GM23338 (cell line): Measurements from ENCODE around the gene RPL10.

Source experiments
- CREB1 ChIP-seq: fragments of 250-450 bp; sonication (Bioruptor Pico); IDR thresholded peaks from 2 replicates; pipeline ENCODE4 v1.5.0; 2020; ENCODE audit warnings: low read depth, mild to moderate bottlenecking, moderate library complexity
- CTCF ChIP-seq, 2 experiments: fragments of 200-600 bp in 1 of 2; sonication (generic) in 1 of 2; conservative IDR thresholded peaks; 2 replicates each; pipeline versions ENCODE4 v1.5.1 to v1.6.1; 2016 to 2017; ENCODE audit warnings: antibody characterized with exemption in 2 of 2, low read depth in 2 of 2, mild to moderate bottlenecking in 2 of 2, moderate library complexity in 1 of 2
- EZH2 ChIP-seq: fragments of 200-600 bp; sonication (generic); IDR thresholded peaks from one replicate; pipeline ENCODE4 v1.8.0; 2017; ENCODE audit warnings: antibody characterized with exemption, mild to moderate bottlenecking, low read depth; ENCODE audit not compliant: unreplicated experiment
- EZH2phosphoT487 ChIP-seq: fragments of 200-600 bp; sonication (generic); IDR thresholded peaks from one replicate; pipeline ENCODE4 v1.8.1; 2018; ENCODE audit warnings: antibody characterized with exemption; ENCODE audit not compliant: unreplicated experiment
- JUNB ChIP-seq: IDR thresholded peaks from one replicate; pipeline ENCODE4 v1.6.1; 2016; ENCODE audit warnings: antibody characterized with exemption; ENCODE audit not compliant: unreplicated experiment
- NANOG ChIP-seq: IDR thresholded peaks from 2 replicates; pipeline ENCODE4 v1.6.1; 2016; ENCODE audit warnings: antibody characterized with exemption, borderline replicate concordance
- POLR2AphosphoS5 ChIP-seq: IDR thresholded peaks from 2 replicates; pipeline ENCODE4 v1.6.1; 2016; ENCODE audit warnings: antibody characterized with exemption, low read depth
- ZNF114 ChIP-seq: fragments of 250-450 bp; sonication (Bioruptor Pico); IDR thresholded peaks from 2 replicates; pipeline ENCODE4 v1.5.0; 2020; ENCODE audit warnings: mild to moderate bottlenecking, moderate library complexity
- TF ChIP-seq, protein P1 (sequence below): IDR thresholded peaks from one replicate; pipeline ENCODE4 v1.6.1; 2018; ENCODE audit warnings: antibody characterized with exemption; ENCODE audit not compliant: unreplicated experiment

DNA sequence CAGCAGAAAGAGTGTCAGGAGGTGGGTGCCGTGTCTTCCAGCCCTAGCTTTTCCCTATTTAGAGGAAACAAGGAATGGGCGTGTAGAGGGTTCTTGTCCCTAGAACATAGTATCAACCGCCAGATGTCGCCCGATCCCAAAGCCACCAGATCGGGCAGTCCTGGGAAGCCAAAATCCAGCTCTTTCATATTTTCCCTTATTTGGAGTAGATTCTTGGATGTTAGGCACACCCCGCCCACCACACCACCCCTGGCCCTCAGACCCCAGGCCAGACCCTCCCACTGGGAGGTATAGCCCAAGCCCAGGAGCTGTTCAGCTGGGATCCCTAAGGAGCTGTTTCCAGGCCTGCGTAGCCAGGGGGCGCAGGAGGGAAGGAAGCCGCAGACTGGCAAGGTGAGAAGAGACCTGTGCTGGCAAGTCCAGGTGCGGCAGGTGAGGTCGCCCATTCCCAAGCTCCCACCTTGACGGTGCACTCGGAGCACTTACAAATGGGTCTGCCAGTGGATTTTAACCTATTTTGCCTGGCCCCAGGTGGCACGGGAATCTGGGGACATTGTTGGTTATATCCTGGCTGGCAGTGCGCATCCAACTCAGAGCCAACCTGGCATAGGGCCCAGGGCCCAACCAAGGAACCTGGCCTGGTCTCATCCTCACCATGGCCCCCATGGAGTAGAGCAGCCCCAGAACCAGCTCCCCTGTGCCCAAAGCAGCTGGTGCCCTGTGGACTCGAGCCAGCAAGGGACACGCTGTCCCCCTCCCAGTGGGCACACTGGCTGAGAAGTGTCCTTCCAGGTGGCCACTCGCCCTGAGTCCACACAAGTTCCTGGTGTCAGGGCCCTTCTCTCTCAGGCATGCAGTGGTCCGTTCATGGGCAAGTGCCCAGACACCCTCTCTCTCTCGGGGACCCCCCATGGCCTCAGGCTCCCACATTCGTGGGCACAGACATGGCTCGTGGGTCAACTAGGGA is 24.6 kb upstream of the RPL10 start:
- TF ChIP-seq POLR2AphosphoS5, result no peak
- TF ChIP-seq CTCF (conservative IDR thresholded peaks at IDR 0.05; ENCODE audit: low read depth in 2 of 2), result peak; percentile 69 to 78
- TF ChIP-seq, protein P1, sequence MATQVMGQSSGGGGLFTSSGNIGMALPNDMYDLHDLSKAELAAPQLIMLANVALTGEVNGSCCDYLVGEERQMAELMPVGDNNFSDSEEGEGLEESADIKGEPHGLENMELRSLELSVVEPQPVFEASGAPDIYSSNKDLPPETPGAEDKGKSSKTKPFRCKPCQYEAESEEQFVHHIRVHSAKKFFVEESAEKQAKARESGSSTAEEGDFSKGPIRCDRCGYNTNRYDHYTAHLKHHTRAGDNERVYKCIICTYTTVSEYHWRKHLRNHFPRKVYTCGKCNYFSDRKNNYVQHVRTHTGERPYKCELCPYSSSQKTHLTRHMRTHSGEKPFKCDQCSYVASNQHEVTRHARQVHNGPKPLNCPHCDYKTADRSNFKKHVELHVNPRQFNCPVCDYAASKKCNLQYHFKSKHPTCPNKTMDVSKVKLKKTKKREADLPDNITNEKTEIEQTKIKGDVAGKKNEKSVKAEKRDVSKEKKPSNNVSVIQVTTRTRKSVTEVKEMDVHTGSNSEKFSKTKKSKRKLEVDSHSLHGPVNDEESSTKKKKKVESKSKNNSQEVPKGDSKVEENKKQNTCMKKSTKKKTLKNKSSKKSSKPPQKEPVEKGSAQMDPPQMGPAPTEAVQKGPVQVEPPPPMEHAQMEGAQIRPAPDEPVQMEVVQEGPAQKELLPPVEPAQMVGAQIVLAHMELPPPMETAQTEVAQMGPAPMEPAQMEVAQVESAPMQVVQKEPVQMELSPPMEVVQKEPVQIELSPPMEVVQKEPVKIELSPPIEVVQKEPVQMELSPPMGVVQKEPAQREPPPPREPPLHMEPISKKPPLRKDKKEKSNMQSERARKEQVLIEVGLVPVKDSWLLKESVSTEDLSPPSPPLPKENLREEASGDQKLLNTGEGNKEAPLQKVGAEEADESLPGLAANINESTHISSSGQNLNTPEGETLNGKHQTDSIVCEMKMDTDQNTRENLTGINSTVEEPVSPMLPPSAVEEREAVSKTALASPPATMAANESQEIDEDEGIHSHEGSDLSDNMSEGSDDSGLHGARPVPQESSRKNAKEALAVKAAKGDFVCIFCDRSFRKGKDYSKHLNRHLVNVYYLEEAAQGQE, result no peak
- no peak for TF ChIP-seq ZNF114
- TF ChIP-seq CREB1 (CRISPR knock-in tag), result no peak
- no peak for TF ChIP-seq JUNB
- TF ChIP-seq EZH2, result no peak
- no peak for TF ChIP-seq NANOG
- no peak for TF ChIP-seq EZH2phosphoT487
